GM10266 (cell line): Measurements from ENCODE around the gene RPL23.
A peak's percentile ranks its signal among the peaks of the same experiment; 100 is the strongest.

ENCODE experiments used
- DNase-seq: peaks from one replicate; pipeline ENCODE4 v3.0.0; 2012; ENCODE audit errors: extremely low spot score
- CTCF ChIP-seq: IDR thresholded peaks from 2 replicates; pipeline ENCODE4 v1.5.1; 2012; ENCODE audit warnings: mild to moderate bottlenecking, low read depth; ENCODE audit not compliant: control insufficient read depth, insufficient read depth; ENCODE audit errors: missing control alignments

Gene RPL23

GRCh38 chr17:38883592-38884526 lies 30.3 kb upstream of the RPL23 start:
- TF ChIP-seq CTCF = no peak
- DNase-seq = no peak

GRCh38 chr17:38882870-38883269 lies 29.3 kb upstream of the RPL23 start:
- no peak for TF ChIP-seq CTCF
- no peak for DNase-seq

GRCh38 chr17:38881600-38882191 lies 28.2 kb upstream of the RPL23 start:
- no peak for TF ChIP-seq CTCF
- peak; percentile 40 for DNase-seq

- no peak for TF ChIP-seq CTCF
- DNase-seq = no peak
These were observed 26.6 kb upstream of the RPL23 start for GRCh38 chr17:38879878-38880665.

- TF ChIP-seq CTCF = no peak
- no peak for DNase-seq
These were observed 23.8 kb upstream of the RPL23 start for GRCh38 chr17:38877130-38877851.

- no peak for TF ChIP-seq CTCF
- no peak for DNase-seq
These were observed 22.1 kb upstream of the RPL23 start for GRCh38 chr17:38875477-38876075.
